Skeletal muscle satellite cell (primary cell): ENCODE measurements around the gene EME1.
A peak's percentile ranks its signal among the peaks of the same experiment; 100 is the strongest.

Experiments
- H3K27me3 ChIP-seq: 2 replicates; pipeline ENCODE4 v1.7.0; 2013; ENCODE audit warnings: low read length; ENCODE audit not compliant: control insufficient read depth, insufficient read depth
- H3K36me3 ChIP-seq: 2 replicates; pipeline ENCODE4 v1.7.0; 2013; ENCODE audit warnings: mild to moderate bottlenecking, control low read depth, low read length; ENCODE audit not compliant: insufficient read depth
- H3K4me1 ChIP-seq: 2 replicates; pipeline ENCODE4 v1.7.0; 2013; ENCODE audit warnings: low read length; ENCODE audit not compliant: control insufficient read depth, insufficient read depth
- H3K4me2 ChIP-seq: 2 replicates; pipeline ENCODE4 v1.7.0; 2013; ENCODE audit warnings: mild to moderate bottlenecking, low read length
- H3K4me3 ChIP-seq: 2 replicates; pipeline ENCODE4 v1.7.0; 2013; ENCODE audit warnings: low read length
- H3K9ac ChIP-seq: 2 replicates; pipeline ENCODE4 v1.7.0; 2013; ENCODE audit warnings: mild to moderate bottlenecking, low read depth, low read length, moderate library complexity
- H3K9me3 ChIP-seq: replicated peaks from 2 replicates; pipeline ENCODE4 v1.7.0; 2013; ENCODE audit warnings: mild to moderate bottlenecking, control low read depth, low read length

EME1 gene

DNA sequence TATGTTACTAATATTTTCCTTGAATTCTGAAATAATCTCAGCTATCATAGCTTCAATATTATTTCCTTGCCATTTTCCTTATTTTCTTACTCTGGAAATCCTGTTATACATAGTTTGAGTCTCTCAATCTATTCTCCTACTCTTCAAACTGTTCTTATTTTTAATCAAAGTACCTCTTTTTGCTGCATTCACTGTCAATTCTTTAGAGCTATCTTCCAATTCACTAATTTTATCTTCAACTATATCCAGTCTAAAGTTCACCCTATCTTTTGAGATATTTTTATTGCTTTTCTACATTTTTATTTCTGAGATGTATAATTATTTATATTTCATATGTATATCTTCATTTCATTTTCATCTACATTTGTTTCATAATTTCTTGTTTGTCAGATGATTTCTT lies 34.4 kb upstream of the EME1 start:
- Histone ChIP-seq H3K4me1 (no peaks in the 10 kb centered on the region), H3K36me3 (no peaks in the 10 kb centered on the region), H3K27me3 (peaks cover 19% of the 10 kb centered on the region)

DNA sequence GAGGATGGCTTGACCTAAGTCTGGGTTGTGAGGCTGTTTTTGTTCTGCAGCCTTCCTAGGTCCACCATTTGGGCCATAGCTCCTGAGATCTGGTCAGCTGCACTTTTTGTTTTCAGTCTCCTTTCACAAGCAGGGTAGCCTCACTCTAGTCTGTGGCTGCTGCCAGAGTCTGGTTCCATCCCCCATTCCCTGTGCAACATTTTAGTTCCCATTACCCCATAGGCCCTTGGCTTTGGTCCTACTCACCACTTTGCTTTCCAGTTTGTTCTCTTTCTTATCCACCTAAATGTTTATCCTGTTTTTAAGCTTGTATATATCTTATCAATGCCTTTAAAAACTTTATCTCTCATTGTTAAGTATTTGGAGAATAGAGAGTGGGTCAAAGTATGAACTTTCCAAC lies 33.6 kb upstream of the EME1 start:
- Histone ChIP-seq H3K9me3 (peaks cover 3% of the 10 kb centered on the region), H3K9ac (no peak overlapping the region), H3K4me2 (no peak overlapping the region), H3K27me3 (peaks cover 19% of the 10 kb centered on the region), H3K36me3 (no peaks in the 10 kb centered on the region), H3K4me1 (no peaks in the 10 kb centered on the region), H3K4me3 (no peak overlapping the region)

More for the DNA sequence above, 34.4 kb upstream of the EME1 start:
- Histone ChIP-seq H3K9ac (no peak overlapping the region), H3K9me3 (peaks cover 3% of the 10 kb centered on the region), H3K4me3 (no peak overlapping the region), H3K4me2 (no peak overlapping the region)

DNA sequence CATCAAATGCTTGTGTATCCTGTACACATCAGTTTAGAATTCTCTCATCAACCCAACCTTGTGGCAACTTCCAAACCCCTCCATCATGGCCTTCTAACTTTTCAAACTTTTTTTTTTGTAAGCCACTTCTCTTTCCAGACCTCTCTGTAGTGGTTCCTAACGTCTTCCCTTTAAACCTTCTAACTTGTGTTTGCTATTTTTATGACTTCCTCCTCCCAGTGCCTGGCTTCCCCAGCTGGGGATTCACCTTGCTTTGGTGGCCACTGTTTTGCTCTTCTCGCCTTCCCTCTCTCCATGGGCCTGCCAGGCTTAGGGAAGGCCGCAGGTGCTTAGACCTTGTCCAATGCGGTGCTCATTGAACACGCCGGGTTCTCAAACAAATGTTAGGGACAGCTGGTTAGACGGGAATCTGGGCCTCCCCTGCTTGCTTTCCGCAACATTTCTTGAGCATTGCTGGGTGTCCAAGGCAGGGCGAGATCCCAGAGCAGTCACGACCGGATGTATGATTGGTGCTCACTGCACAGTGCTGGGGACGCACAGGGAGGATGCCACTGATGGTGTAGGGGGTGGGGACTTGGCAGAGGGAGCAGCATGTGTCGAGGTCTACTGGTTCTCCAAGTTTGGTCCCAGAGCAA lies 28.2 kb upstream of the EME1 start:
- H3K9me3 ChIP-seq, result no peaks in the 10 kb centered on the region
- peaks cover 5% of the 10 kb centered on the region for H3K36me3 ChIP-seq
- H3K9ac ChIP-seq, result no peak overlapping the region
- H3K27me3 ChIP-seq, result peaks cover 7% of the 10 kb centered on the region
- no peak overlapping the region for H3K4me3 ChIP-seq
- no peak overlapping the region for H3K4me2 ChIP-seq
- peaks cover 28% of the 10 kb centered on the region for H3K4me1 ChIP-seq

DNA sequence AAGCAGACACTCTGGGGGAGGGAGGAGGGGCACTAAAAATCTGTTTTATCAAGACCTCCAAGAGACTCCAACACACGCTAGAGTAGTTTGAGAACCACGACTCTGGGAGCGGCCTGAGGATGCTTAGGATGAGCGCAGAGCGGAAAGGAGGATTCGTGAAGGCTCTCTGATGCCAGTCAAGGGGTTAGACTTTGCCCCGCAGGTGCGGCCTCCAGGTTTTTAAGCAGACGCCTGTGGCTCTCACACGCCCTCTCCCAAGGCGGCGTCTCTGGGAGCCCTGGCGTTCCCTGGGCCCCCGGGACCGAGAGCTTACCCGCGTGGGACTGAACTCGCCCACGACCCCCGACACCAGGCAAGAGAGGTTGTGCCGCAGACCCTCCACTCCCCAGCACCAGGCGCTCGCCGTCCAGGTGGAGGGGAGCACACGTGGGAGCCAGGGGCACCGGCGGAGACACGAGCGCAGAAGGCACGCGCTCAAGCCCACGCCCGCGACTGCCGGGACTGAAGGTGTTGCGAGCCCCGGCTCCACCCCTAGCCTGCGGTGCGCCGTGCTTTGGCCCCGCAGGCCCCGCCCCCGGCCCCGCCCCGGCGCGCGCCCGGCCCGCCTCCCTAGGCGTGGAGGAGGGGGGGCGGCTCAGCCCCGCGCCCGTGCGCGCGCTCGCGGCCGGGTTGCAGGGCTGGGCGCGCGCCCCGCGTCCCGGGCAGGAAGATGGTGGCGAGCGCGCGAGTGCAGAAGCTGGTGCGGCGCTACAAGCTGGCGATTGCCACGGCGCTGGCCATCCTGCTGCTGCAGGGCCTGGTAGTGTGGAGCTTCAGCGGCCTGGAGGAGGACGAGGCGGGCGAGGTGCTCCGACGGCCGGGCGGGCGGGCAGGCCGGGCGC lies 27.4 kb upstream of the EME1 start, which contains the start of gene XYLT2:
Gene XYLT2 (plus strand): TSS at position 695 of the 881 bp plus-strand sequence. CDS start 15 bp downstream, at position 710.
- H3K9me3 ChIP-seq, result no peaks in the 10 kb centered on the region
- H3K4me1 ChIP-seq, result peaks cover 28% of the 10 kb centered on the region
- peak within 1 kb of the TSS; percentile 90 for H3K9ac ChIP-seq
- H3K27me3 ChIP-seq, result peaks cover 7% of the 10 kb centered on the region
- peaks cover 5% of the 10 kb centered on the region for H3K36me3 ChIP-seq
- peak within 1 kb of the TSS; percentile 94 for H3K4me3 ChIP-seq
- peak within 1 kb of the TSS; percentile 97 for H3K4me2 ChIP-seq

DNA sequence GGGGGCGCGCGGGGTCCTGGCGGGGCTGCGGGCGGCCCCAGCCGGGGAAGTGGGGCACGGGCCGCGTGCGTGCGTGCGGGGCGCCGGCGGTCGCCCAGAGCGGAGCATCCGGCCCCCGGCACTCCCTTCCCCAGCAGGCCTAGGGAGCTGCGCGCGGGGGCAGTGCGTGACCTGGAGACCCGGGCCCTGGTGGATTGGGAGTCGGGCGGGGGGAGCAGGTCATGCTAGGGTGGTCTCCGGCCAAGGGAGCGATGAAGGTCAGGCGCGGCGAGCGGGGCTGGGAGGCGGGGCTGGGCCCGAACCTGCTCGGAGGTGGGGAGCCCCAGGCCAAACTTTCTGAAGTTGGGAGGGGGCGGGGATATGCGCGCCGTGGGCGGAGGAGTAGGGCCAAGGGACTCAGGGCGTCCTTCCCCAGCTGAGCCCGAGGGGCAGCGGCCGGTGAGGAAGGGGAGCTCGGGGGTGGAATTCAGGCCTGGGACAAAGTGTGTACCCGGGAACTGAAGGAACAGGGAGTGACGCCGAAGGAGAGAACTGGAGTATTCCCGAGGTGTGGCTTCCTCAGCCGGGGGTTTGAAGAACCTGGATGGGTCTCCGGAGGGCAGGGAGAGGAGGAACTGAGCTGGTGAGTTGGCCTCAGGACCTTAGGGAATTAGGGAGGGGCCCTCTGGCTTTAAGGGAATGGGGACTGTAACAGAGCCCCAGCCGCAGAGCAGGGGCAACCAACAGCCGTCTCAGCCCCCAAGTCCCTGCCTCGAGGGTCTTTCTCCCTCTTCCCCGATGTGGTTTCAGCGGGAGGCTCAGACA lies 26.5 kb upstream of the EME1 start:
- H3K4me2 ChIP-seq, result peak overlapping the region; percentile 97
- peak overlapping the region; percentile 94 for H3K4me3 ChIP-seq
- H3K27me3 ChIP-seq, result peaks cover 4% of the 10 kb centered on the region
- H3K9me3 ChIP-seq, result no peaks in the 10 kb centered on the region
- peaks cover 5% of the 10 kb centered on the region for H3K36me3 ChIP-seq
- H3K4me1 ChIP-seq, result peaks cover 28% of the 10 kb centered on the region
- H3K9ac ChIP-seq, result peak overlapping the region; percentile 90

DNA sequence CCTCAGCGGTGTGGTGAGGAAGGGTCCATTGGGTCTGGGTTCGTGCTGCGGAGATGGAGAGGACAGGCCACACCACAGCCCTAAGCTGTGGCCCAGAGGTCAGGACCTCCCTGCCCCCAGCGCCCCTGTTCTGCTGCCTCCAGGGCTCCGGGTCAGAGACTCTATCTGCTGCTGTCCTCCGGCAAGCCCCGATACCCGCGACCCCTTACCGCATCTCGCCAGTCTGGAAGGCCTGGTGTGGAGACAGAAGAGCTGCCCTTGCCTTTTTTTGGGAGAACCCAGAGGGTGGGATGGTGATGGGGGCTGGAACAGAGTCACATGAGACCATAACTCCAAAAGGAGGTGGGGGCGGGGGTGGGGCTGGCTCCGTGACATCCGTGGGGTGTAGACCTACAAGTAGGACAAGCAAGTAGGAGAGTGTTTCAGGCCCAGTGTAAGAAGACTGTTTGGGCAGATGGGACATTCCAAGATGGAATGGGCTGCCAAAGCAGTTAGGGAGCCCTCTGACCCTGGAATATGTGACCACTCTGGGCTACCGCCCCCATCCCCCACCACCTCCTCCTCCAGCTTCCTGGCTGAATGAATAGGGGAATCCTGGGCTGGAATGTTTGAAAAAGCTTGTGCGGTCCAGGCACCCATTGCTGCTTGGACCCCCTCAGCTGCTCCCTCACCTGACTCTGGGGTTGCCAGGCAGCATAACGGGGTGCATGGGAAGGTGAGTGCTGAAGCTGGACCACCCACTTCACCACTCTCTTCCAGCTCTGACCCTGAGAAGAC lies 25.7 kb upstream of the EME1 start:
- peaks cover 28% of the 10 kb centered on the region for H3K4me1 ChIP-seq
- no peaks in the 10 kb centered on the region for H3K9me3 ChIP-seq
- peak overlapping the region; percentile 90 for H3K9ac ChIP-seq
- H3K4me2 ChIP-seq, result peak overlapping the region; percentile 97
- H3K4me3 ChIP-seq, result peak overlapping the region; percentile 94
- peaks cover 5% of the 10 kb centered on the region for H3K36me3 ChIP-seq
- peaks cover 4% of the 10 kb centered on the region for H3K27me3 ChIP-seq

DNA sequence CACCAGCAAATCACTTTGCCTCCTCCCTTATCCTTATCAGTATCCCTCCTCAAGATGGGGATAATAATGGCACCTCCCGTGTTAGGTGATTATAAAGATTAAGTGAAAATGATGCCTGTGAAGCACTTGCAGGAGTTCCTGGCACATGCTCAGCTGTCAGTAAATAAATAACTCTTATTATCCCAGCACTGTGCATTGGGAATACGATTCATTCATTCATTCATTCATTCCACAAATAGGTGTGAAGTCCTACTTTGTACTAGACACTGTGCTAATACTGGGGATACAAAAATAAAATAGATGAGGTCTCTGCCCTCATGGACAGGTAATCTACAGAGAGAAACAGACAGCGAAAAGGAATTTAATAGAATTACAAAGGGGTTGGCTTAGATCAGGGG lies 25.1 kb upstream of the EME1 start:
- peak overlapping the region; percentile 94 for H3K4me3 ChIP-seq
- peaks cover 5% of the 10 kb centered on the region for H3K36me3 ChIP-seq
- H3K9me3 ChIP-seq, result no peaks in the 10 kb centered on the region
- H3K4me2 ChIP-seq, result peak overlapping the region; percentile 97
- H3K9ac ChIP-seq, result no peak overlapping the region
- peaks cover 2% of the 10 kb centered on the region for H3K27me3 ChIP-seq
- H3K4me1 ChIP-seq, result peaks cover 28% of the 10 kb centered on the region

DNA sequence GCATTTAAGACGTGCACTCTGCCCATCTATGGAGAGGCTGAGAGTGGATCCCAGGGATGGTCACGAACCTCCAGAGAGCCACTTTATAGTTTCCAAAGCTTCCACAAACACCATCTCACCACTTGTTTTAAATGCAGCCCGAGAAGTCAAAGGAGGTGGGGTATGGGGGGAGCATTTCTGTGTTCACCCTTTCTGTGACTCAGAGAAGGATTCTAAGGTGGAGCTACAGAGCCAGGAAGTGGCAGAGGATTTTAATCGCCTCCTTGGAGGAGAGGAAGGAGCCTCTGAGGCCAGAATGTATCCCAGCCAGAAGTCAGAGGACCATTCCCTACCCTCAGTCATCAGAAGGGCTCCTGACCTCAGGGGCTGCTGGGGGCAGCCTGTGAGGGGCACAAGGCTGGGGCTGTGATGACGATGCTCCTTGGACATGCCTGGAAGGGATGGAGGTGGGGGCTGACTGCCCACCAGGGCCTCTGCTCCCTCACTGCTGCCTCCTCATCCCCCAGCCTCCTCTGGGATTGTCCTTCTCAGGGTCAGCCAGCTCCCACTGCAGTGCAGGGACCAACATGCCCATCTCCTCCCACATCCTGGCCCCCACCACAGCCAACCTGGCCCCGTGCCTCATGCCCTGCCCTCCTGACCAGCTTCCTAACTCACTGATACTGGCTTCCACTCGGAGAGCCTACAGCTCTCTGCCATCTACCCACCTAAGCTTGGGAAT lies 24.3 kb upstream of the EME1 start:
- Histone ChIP-seq H3K4me2 (peak overlapping the region; percentile 97), H3K36me3 (peaks cover 13% of the 10 kb centered on the region), H3K9me3 (no peaks in the 10 kb centered on the region), H3K4me1 (peaks cover 28% of the 10 kb centered on the region), H3K4me3 (peak overlapping the region; percentile 30), H3K9ac (no peak overlapping the region), H3K27me3 (no peaks in the 10 kb centered on the region)

DNA sequence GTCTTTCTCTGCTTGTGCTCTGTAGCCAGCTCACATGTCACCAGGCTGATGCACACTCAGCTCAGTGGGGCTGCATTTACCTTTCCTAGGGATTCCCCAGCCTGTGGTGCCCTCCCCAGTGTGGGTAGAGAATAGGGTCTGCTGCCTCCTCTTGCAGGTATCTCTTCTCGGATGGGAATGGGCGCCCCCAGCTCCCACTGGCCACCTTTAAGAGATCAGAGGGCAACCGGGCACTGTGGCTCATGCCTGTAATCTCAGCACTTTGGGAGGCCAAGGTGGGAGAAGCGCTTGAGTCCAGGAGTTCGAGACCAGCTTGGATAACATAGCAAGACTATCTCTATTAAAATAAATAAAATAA lies 23.8 kb upstream of the EME1 start:
- peaks cover 28% of the 10 kb centered on the region for H3K4me1 ChIP-seq
- H3K36me3 ChIP-seq, result peaks cover 14% of the 10 kb centered on the region
- peak overlapping the region; percentile 97 for H3K4me2 ChIP-seq
- H3K9me3 ChIP-seq, result no peaks in the 10 kb centered on the region
- H3K27me3 ChIP-seq, result no peaks in the 10 kb centered on the region
- H3K4me3 ChIP-seq, result no peak overlapping the region
- H3K9ac ChIP-seq, result no peak overlapping the region

DNA sequence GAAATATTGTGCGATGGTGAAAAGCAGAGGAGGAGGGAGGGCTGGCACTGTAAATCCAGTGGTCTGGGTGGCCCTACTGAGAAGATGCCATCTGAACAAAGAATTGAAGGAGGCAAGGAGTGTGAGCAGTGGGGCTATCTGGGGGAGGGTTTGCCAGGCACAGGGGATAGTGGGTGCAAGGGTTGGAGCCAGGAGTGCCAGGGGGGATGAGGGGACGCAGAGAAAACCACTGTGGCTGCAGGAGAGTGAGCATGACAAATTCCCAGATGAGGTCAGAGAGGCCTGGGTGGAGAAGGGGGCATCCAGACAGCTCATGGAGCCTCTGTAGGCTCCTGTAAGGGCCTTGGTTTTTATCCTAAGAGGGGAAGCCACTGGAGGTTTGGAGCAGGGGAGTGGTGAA lies 22.3 kb upstream of the EME1 start:
- H3K27me3 ChIP-seq, result no peaks in the 10 kb centered on the region
- H3K36me3 ChIP-seq, result peaks cover 28% of the 10 kb centered on the region
- H3K9ac ChIP-seq, result no peak overlapping the region
- H3K4me1 ChIP-seq, result peaks cover 23% of the 10 kb centered on the region
- no peaks in the 10 kb centered on the region for H3K9me3 ChIP-seq
- H3K4me2 ChIP-seq, result no peak overlapping the region
- H3K4me3 ChIP-seq, result no peak overlapping the region
